Neural crest cell (in vitro differentiated cells): ENCODE measurements around the gene IRF2BPL. TPM values are rescaled to one million over a fixed set of nuclear protein-coding genes. Genes with fewer than 3 reads are reported as not detected.

Experiments used
- DNase-seq: peaks from one replicate; pipeline ENCODE4 v3.0.0; 2021; ENCODE audit warnings: low read depth, mixed read lengths, low spot score
- H3K27ac Mint-ChIP-seq: one replicate; pipeline ENCODE4 v1.8.0; 2021; ENCODE audit warnings: mild to moderate bottlenecking, mixed read lengths; ENCODE audit not compliant: unreplicated experiment
- H3K27me3 Mint-ChIP-seq: 2 replicates; pipeline ENCODE4 v1.8.0; 2021; ENCODE audit warnings: low read depth, mild to moderate bottlenecking, mixed read lengths
- H3K36me3 Mint-ChIP-seq: 2 replicates; pipeline ENCODE4 v1.8.0; 2021; ENCODE audit warnings: low read depth, mild to moderate bottlenecking, mixed read lengths
- H3K4me1 Mint-ChIP-seq: 2 replicates; pipeline ENCODE4 v1.8.0; 2021; ENCODE audit warnings: mixed read lengths
- H3K4me3 Mint-ChIP-seq: one replicate; pipeline ENCODE4 v1.8.0; 2021; ENCODE audit warnings: mild to moderate bottlenecking, mixed read lengths
- H3K9me3 Mint-ChIP-seq: 2 replicates; pipeline ENCODE4 v1.8.0; 2021; ENCODE audit warnings: mixed read lengths
- total RNA-seq: library from RNA; stranded (reverse); gene quantifications from 2 replicates; pipeline ENCODE4 v1.2.1, GENCODE V29; 2021
- TF ChIP-seq, protein P1 (sequence below): fragments of 200-600 bp; sonication (generic); conservative IDR thresholded peaks from 2 replicates; pipeline ENCODE4 v1.5.0; 2021; ENCODE audit warnings: antibody characterized with exemption, mild to moderate bottlenecking

The IRF2BPL gene
- total RNA-seq, 1 donor from 2014 or later = 43.6 TPM

DNA sequence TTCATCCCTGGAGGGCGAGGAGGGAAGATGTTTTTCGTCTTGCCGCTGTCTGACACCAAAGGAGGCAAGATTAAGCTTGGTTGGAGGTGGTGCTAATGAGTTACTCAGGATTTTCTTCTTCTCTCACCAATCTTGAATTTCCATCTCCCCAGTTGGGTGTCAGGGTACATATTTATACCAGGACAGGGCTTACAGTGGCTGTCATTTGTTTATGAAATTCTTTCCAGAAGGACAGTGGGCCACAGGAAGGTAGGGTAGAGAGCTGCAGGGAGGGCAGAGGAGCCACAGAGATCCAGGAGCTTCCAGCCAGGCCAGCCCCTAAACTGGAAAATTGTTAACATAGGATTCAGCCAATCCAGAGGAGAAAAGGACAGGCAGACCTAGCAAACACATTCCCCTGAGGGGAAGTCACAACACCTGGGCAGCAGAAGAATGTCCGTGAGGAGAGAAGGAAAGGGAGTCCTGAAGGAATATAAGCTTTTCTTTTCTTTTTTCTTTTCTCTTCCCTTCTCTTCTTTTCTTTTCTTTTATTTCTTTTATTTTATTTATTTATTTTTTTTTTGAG is 40.5 kb downstream of the IRF2BPL start:
- no peak overlapping the region for H3K4me3 Mint-ChIP-seq
- no peak for DNase-seq
- H3K27me3 Mint-ChIP-seq = no peaks in the 10 kb centered on the region
- no peak overlapping the region for H3K27ac Mint-ChIP-seq
- no peaks in the 10 kb centered on the region for H3K36me3 Mint-ChIP-seq
- no peaks in the 10 kb centered on the region for H3K9me3 Mint-ChIP-seq
- TF ChIP-seq, protein P1, sequence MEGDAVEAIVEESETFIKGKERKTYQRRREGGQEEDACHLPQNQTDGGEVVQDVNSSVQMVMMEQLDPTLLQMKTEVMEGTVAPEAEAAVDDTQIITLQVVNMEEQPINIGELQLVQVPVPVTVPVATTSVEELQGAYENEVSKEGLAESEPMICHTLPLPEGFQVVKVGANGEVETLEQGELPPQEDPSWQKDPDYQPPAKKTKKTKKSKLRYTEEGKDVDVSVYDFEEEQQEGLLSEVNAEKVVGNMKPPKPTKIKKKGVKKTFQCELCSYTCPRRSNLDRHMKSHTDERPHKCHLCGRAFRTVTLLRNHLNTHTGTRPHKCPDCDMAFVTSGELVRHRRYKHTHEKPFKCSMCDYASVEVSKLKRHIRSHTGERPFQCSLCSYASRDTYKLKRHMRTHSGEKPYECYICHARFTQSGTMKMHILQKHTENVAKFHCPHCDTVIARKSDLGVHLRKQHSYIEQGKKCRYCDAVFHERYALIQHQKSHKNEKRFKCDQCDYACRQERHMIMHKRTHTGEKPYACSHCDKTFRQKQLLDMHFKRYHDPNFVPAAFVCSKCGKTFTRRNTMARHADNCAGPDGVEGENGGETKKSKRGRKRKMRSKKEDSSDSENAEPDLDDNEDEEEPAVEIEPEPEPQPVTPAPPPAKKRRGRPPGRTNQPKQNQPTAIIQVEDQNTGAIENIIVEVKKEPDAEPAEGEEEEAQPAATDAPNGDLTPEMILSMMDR = no peak
- H3K4me1 Mint-ChIP-seq = peaks cover 30% of the 10 kb centered on the region

DNA sequence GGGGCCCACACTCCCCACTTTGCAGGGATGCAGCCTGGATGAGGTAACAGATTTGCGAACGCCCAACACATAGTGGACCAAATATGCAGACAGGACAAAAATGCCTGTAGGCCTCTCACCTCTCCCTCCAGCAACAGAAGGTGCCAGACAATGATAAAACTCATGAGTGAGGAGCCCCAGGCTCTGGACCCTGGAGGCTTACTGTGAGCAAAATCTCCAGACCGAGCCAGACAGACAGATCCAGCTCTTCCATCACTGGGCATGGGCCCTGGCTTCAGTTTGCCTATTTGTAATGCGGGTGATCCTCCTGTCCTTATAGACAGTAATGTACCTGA is 42.3 kb downstream of the IRF2BPL start:
- TF ChIP-seq, protein P1 = no peak
- no peak overlapping the region for H3K4me3 Mint-ChIP-seq

DNA sequence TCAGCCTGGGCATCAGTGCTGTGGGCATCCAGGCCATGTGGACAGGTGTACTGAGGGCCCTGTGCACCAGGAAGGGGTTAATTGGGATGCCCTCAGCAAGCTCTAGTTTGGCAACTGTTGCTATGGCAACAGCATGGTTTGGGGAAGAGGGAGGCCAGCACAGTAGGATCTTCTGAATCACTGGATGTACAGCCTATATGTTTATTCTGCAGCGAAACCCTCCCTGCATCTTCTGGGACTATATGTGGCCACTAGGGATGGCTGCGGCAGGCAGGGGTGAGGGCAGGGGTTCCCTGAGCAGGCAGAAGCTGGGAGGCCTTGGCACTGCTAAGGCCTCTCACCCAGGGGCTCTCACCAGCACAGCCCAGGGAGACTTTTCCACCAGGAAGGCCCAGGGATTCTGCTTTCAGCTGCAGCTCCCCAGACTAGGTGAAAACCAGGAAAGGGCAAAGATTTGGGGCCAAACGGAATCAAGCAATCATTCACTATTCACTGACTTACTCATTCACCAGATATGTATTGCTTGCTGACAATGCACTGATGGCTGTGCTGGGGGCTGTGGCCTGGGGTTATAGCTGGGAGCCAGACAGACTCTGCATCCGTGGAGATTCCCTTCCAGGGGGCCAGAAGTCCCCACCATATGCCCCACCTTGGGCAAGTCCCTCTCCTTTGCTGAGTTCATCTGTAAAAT is 42.8 kb downstream of the IRF2BPL start:
- Mint-ChIP-seq H3K9me3 (peaks cover 7% of the 10 kb centered on the region), H3K4me1 (peaks cover 30% of the 10 kb centered on the region), H3K27me3 (no peaks in the 10 kb centered on the region), H3K27ac (no peak overlapping the region), H3K36me3 (peaks cover 7% of the 10 kb centered on the region), H3K4me3 (no peak overlapping the region)
- TF ChIP-seq, protein P1 = no peak
- no peak for DNase-seq

More for the DNA sequence above, 42.3 kb downstream of the IRF2BPL start:
- DNase-seq = no peak
- peaks cover 7% of the 10 kb centered on the region for H3K9me3 Mint-ChIP-seq
- H3K4me1 Mint-ChIP-seq = peaks cover 30% of the 10 kb centered on the region
- peaks cover 6% of the 10 kb centered on the region for H3K36me3 Mint-ChIP-seq
- no peak overlapping the region for H3K27ac Mint-ChIP-seq
- H3K27me3 Mint-ChIP-seq = no peaks in the 10 kb centered on the region

DNA sequence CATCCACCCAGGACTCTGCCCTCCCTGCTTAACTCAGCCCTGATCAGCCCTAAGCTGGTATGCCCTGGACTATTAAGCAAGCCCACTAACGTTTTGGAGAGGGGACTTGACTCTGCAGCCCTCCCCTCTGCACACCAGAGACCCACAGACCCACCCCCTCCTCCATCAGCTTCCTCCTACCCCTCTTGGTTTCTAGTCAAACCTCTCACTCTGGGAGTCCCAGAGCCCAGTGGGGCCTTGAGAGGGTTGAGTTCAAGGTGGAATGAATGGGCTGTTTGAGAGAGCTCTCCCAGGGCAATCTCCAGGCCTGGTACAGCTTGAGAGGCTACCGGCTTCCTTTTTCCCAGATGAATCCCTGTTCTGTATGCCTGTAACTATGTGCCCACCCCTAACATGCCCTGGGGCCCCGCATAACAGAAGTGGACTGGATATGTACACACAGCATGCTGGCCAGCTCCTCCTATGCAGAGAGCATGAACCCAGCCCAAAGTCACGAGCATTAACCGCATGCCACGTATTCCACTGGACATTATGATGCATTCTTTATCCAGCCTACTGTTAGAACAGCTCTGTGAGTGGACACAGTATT is 43.6 kb downstream of the IRF2BPL start:
- TF ChIP-seq, protein P1 = no peak
- peak overlapping the region; percentile 22 for H3K27ac Mint-ChIP-seq
- peak; percentile 46 for DNase-seq
- H3K36me3 Mint-ChIP-seq = peaks cover 7% of the 10 kb centered on the region
- H3K9me3 Mint-ChIP-seq = peaks cover 10% of the 10 kb centered on the region
- peaks cover 34% of the 10 kb centered on the region for H3K4me1 Mint-ChIP-seq
- H3K27me3 Mint-ChIP-seq = no peaks in the 10 kb centered on the region
- peak overlapping the region; percentile 2 for H3K4me3 Mint-ChIP-seq

DNA sequence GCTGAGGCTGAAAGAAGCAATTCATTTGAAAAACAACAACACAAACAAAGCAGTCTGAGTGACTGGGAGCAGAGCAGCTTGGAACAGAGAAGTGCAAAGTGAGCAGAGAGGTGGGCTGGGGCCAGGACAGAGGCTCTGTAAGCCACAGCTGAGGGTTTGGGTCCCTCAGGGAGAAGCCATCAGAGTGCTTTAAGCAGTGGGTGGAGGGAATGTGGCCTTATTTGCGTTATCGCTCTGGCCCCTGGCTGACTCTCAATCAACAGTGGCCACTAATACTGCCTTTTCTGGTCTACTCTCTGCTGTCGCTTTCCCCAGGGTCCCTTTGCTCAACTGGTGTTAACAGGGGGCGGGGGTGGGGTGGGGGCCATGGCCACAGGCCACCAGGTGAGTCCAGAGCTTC is 44.2 kb downstream of the IRF2BPL start:
- Mint-ChIP-seq H3K27ac (no peak overlapping the region), H3K36me3 (peaks cover 7% of the 10 kb centered on the region), H3K27me3 (no peaks in the 10 kb centered on the region), H3K4me1 (peaks cover 31% of the 10 kb centered on the region), H3K4me3 (no peak overlapping the region), H3K9me3 (peaks cover 10% of the 10 kb centered on the region)
- TF ChIP-seq, protein P1 = no peak
- no peak for DNase-seq
